Measurements from ENCODE around the gene RNPEPL1.

DNA sequence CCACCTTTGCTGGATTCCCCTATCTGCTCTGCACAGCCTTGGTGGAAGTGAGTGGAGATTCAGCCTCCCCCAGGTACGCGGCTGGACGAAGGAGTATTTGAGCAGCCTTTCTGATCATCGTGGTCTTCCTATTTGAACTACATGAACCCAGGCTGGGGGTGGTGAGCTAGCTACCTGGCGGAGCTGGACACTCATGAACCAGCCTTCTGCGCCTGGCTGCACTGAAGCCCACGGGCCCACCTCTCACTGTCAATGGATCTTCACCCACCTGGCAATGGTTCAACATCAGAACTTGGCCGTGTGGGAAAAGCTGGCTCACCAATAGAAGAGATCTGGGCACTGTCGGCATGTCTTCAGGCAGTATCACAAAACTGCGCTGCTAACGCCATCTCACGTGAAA lies 45.9 kb upstream of the RNPEPL1 start:
- TF ChIP-seq EZH2phosphoT487 (IDR thresholded peaks at IDR 0.05; ENCODE audit: insufficient read depth, low read depth) (no peak), EZH2 (IDR thresholded peaks at IDR 0.05; ENCODE audit: insufficient read depth, poor library complexity, severe bottlenecking) (no peak)

All from GM23248 (cell line).